ENCODE results near the gene WDR82. TPM values are rescaled to one million over a fixed set of nuclear protein-coding genes. Genes with fewer than 3 reads are reported as not detected.

WDR82 gene
- total RNA-seq, 1 experiment from 2014 or later: 16.4 TPM

GRCh38 chr3:52257911-52258310 lies 20.5 kb downstream of the WDR82 start:
- DNase-seq (ENCODE audit: low spot score): no peak

DNA sequence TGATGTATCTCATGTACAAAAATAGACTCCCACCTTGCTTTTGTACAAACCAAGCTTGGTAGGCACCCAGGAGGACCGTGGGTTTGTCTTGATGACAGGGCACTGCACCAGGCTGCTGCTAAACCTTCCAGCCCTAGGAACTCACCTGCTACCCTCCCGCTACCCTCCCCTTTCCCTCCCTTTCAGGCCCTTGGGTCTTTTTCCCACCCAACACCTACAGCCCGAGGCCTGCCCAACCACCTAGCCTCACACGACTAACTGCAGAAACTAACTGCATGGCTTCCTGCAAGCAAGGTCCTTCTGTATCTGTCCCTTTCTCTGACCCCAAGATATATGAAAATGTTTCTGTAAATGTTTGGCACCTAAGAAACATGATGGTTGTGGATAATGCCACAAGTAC lies 21.8 kb downstream of the WDR82 start:
- no peak for DNase-seq (ENCODE audit: low spot score)

GRCh38 chr3:52256159-52256558 lies 22.3 kb downstream of the WDR82 start:
- no peak for DNase-seq (ENCODE audit: low spot score)

GRCh38 chr3:52254608-52255007 lies 23.8 kb downstream of the WDR82 start:
- no peak for DNase-seq (ENCODE audit: low spot score)

- no peak for DNase-seq (ENCODE audit: low spot score)
Observed at GRCh38 chr3:52253314-52254304, 24.8 kb downstream of the WDR82 start.

DNA sequence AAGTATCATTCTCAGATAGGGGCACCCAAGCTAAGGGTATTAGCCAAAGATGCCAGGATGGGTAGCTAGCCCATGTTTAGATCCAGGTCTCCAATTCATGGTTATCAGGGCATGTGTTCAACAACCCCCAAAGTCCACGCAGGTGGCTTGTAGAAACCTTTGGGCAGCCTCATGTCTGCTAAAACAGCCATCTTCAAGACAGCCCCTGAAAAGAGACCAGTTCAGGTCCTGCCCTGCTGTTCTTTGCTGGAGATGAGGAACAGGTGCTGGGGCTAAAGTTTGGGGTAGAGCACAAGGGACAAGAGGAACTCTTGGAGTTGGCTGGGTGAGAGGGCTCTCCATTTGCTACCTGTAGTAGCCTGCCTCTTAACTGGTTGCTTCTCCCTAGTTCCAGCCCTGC lies 28.3 kb downstream of the WDR82 start:
- no peak for DNase-seq (ENCODE audit: low spot score)

DNA sequence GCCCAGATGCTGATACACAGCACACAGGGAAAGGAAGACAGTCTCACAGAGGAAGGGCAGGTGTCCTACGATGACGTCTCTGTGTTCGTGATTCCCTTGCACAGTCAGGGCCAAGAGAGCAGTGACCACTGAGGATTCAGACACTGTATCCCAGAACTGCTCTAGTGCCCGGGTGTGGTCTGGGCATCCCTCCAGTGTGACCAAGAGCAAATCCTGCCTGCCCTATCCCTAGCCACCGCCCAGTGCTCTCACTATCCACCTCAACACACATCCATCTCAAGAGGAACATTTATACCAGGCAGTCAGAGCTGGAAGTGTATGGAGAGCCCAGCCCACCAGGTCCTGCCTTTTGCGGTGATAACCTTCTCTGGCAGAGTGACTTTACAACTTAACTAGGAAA lies 28.8 kb downstream of the WDR82 start:
- DNase-seq (ENCODE audit: low spot score): no peak

- DNase-seq (ENCODE audit: low spot score): no peak
Observed at GRCh38 chr3:52248816-52249547, 29.5 kb downstream of the WDR82 start.

DNA sequence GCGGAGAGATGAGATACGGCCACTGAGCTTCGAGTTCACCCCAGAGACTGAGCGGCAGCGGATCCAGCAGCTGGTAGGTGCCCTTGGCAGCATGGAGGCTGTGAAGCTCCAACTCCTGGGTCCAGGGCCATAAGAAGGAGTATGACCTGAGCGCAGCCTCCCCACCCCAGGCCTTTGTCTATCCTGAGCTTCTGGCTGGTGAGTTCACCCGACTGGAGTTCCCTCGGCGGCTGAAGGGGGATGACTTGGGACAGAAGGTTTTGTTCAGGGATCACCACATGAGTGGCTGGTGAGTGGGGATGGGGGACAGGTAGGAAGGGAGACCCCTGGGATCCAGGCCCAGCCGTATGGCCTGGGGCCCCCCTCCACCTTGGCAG lies 30.3 kb downstream of the WDR82 start:
- no peak for DNase-seq (ENCODE audit: low spot score)

- DNase-seq (ENCODE audit: low spot score): no peak
Observed at GRCh38 chr3:52247409-52248164, 30.9 kb downstream of the WDR82 start.

DNA sequence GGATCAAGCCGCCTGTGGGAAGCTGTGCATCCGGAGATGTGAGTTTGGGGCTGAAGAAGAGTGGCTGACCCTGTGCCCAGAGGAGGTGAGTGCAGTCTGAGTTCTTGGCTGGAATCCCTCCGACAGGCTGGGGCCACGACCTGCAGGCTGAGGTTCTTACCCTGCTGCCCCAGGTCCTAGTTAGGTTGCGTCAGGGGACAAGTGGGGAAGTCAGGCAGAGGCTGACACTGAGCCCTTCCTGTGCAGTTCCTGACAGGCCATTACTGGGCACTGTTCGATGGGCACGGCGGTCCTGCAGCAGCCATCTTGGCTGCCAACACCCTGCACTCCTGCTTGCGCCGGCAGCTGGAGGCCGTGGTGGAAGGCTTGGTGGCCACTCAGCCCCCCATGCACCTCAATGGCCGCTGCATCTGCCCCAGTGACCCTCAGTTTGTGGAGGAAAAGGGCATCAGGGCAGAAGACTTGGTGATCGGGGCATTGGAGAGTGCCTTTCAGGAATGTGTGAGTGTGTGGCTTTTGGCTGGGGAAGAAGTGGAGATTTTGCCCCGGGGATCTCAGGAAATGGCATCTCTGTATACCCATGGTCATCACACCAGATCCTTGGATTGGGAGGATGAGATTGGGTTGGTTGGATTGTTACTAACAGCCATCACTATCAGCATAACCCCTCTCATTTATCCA lies 31.6 kb downstream of the WDR82 start:
- DNase-seq (ENCODE audit: low spot score): no peak

- DNase-seq (ENCODE audit: low spot score): no peak
Observed at GRCh38 chr3:52246264-52246620, 32.2 kb downstream of the WDR82 start.

- peak; percentile 12 for DNase-seq (ENCODE audit: low spot score)
Observed at GRCh38 chr3:52245322-52246263, 32.9 kb downstream of the WDR82 start, which contains the start of gene PPM1M. TSS of gene PPM1M (plus strand) at chr3:52245759. CDS start at chr3:52245825, 66 bp downstream.

DNA sequence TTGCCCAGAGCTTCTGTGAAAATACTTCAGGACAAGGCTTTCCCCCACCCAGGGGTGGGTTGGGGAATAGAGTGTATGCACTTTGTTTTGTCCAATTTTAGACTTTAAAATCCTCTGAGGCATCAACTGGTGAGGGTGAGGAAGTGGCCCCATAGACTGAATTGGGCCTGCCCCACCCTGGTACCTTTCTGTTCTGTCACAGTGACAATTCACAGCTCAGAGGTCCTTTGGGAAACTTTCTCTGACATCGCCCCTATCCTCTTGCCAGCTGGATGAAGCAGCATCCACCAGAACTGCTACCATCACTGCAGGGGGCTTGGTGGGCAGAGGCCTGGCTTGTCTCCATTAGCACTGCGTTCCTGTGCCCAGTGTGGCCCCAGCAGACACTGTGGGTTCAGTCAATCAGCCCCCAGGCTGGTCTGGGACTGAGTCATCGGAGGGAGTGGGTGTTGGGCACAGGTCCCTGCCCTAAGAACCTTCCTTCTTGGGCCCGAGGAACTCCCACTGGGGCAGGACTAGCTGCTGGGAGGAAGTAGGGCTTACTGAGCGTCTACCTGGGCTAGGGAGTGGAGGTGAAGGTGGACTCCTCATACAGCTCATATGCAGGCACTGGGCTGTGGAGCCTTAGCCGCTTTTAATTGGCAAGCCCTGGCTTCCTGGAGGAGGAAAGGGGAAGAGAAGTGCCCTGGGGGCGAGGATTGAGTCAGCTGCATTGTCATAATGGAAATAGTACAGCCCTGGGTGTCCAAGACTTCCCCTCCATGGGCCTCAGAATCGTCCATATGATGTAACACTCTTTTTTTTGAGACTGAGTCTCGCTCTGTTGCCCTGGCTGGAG lies 34.4 kb downstream of the WDR82 start:
- no peak for DNase-seq (ENCODE audit: low spot score)

DNA sequence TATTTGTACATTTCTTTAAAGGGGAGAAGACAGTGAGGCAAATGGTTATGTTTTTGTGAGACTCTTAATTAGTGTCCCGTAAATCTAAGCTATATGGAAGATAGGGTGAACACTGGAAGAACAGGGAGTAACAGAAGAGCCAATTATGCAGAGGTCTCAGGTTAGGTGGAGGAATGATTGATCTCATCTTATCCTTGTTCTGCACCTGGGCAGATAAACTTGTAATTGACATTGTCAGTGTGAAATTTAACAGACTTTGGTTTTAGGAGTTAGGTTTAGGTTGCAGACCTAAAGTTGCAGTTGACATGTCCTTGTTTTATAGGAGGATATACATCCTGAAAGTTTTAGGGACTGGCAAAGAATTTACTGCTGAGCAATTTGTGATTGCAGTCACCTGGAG lies 36.4 kb downstream of the WDR82 start:
- DNase-seq (ENCODE audit: low spot score): no peak

DNA sequence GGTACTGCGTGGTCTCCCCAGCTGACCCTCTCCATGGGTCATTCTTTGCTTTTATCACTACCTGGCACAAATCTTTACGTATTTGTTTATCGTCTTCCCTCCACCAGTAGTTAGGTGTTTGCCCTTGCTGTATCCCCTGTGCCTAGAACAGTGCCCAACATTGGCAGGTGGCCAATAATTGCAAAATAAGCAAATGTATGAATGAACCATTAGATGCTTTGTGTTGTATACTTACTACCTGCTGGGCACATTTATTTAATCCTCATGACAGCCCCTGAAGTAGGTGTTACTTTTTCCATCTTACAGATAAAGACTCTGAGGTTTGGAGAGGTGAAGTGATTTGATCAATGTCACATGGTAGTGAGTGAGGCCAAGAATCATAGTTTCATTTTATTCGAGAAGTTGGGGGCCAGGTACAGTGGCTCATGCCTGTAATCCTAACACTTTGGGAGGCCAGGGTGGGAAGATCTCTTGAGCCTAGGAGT lies 37.5 kb downstream of the WDR82 start:
- DNase-seq (ENCODE audit: low spot score): no peak

- no peak for DNase-seq (ENCODE audit: low spot score)
Observed at GRCh38 chr3:52240059-52240885, 38.2 kb downstream of the WDR82 start.
